NCI-H1436 (cell line): Measurements from ENCODE around the gene CRMP1.

Source experiments
- DNase-seq: peaks from one replicate; lab custom pipeline; 2025; lab: John Stamatoyannopoulos, UW

CRMP1 gene

GRCh38 chr4:5893004-5893580 is at the start of gene CRMP1:
Gene CRMP1, minus strand, starts transcription at chr4:5893086. Its CDS starts 117 bp downstream, at chr4:5892969.
- DNase-seq, result peak; percentile 73

- no peak for DNase-seq
Observed at GRCh38 chr4:5941601-5942000, 48.7 kb upstream of the CRMP1 start.

GRCh38 chr4:5940470-5941203 is 47.8 kb upstream of the CRMP1 start:
- no peak for DNase-seq

- DNase-seq, result no peak
Observed at GRCh38 chr4:5933996-5934831, 41.3 kb upstream of the CRMP1 start.

- DNase-seq, result no peak
Observed at GRCh38 chr4:5933116-5933515, 40.2 kb upstream of the CRMP1 start.

GRCh38 chr4:5932035-5932568 is 39.2 kb upstream of the CRMP1 start:
- peak; percentile 30 for DNase-seq

GRCh38 chr4:5931526-5931925 is 38.6 kb upstream of the CRMP1 start:
- DNase-seq, result no peak

GRCh38 chr4:5930876-5931275 is 38.0 kb upstream of the CRMP1 start:
- no peak for DNase-seq

GRCh38 chr4:5930456-5930855 is 37.6 kb upstream of the CRMP1 start:
- DNase-seq, result no peak

- DNase-seq, result no peak
Observed at GRCh38 chr4:5928844-5929420, 36.0 kb upstream of the CRMP1 start.

GRCh38 chr4:5928274-5928673 is 35.4 kb upstream of the CRMP1 start:
- no peak for DNase-seq

- no peak for DNase-seq
Observed at GRCh38 chr4:5927747-5928146, 34.9 kb upstream of the CRMP1 start.

- no peak for DNase-seq
Observed at GRCh38 chr4:5927116-5927515, 34.2 kb upstream of the CRMP1 start.

GRCh38 chr4:5926598-5926997 is 33.7 kb upstream of the CRMP1 start:
- no peak for DNase-seq

- DNase-seq, result no peak
Observed at GRCh38 chr4:5925419-5926200, 32.7 kb upstream of the CRMP1 start.

GRCh38 chr4:5924461-5925125 is 31.7 kb upstream of the CRMP1 start:
- no peak for DNase-seq

GRCh38 chr4:5923376-5923775 is 30.5 kb upstream of the CRMP1 start:
- no peak for DNase-seq

- DNase-seq, result no peak
Observed at GRCh38 chr4:5922556-5922955, 29.7 kb upstream of the CRMP1 start.

GRCh38 chr4:5921981-5922380 is 29.1 kb upstream of the CRMP1 start:
- DNase-seq, result no peak

GRCh38 chr4:5921101-5921980 is 28.5 kb upstream of the CRMP1 start:
- DNase-seq, result no peak
